HG02885 (cell line): ENCODE measurements around the gene TSC22D2.

Source experiments
- ATAC-seq: cut with Tn5 transposase; IDR thresholded peaks from one replicate; pipeline ENCODE4 v1.9.1; 2021; ENCODE audit warnings: mild to moderate bottlenecking; ENCODE audit not compliant: unreplicated experiment, poor library complexity

The TSC22D2 gene

DNA sequence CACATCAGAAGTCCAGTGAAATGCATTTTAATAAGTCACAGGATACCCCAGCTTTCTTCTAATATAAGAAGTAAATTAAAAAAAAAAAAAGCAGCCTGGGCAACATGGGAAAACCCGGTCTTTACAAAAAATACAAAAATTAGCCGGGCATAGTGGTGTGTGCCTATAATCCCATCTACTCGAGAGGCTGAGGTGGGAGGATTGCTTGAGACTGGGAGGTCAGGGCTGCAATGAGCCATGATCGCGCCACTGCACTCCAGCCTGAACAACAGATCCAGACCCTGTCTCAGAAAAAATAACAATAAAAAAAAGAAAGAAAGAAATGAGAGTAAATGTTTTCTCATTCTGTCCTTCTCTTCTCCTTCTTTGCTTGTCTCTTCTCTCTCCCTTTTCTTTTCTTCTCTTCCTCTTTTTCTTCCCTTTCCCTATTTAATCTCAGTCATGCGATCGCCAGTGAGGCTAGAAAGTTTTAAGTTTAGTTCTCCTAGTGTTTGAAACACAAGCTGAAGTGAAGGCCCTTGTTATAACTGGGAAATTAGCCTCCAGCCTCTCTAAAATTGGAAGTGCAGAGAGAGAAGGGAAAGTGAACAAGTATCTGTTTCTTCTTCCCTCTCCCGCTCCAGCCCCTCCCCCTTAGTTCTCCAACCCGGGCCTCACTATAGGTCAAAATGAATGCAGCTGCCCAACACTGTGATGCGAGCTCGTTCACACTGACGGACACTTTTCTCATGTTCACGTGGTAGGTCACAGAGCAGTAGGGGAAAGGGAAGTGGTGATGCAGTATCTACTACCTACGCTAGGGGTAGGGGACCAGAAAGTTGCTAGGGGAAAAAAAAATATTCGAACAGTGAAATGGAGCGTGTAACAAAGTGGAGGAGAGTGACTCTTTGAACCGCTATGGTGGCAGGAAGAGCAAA, 23.5 kb upstream of the TSC22D2 start:
- peak; percentile 98 for ATAC-seq

DNA sequence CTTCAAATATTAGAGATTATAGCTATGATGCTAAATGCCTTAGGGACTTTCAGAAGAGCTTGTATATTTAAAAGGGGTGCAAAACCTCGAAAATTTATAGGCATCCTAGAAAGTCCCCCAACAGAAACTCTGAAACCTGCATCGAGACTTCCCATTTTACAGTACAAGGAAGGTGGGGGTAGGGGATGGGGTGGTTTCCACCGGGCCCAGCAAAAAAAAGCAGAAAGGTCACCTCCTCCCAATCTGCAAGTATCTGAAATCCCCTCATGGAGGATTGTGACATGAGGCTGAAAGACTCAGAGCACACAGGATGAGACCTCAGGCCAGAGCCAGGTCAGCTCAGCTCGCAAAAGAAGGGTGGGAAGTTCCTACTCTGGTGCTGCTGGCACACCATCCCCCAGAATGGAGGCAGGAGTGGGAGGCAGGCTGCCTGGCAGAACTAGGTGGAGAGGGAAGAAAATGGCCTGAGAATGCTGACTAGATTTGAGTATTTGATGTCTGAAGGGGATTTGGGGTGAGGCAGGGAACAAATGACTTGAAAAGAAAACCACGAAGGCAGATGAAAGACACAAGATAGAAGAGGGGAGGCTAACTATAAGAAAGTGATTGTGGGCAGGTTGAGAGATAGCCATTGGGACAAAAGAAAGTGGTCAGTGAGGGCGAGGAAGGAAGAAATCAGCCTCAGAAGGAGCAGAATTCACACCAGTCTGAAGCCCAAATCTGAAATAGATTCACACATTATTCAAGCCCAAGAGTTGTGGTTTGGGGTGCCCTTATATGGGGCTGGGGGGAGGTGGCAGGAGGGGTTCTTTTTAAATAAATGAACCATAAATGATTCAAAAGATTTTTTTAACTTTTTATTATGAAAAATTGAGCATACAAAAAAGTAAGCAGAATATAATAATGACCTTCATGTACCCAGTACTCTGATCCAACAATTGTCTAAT, 22.5 kb upstream of the TSC22D2 start:
- ATAC-seq = peak; percentile 40

DNA sequence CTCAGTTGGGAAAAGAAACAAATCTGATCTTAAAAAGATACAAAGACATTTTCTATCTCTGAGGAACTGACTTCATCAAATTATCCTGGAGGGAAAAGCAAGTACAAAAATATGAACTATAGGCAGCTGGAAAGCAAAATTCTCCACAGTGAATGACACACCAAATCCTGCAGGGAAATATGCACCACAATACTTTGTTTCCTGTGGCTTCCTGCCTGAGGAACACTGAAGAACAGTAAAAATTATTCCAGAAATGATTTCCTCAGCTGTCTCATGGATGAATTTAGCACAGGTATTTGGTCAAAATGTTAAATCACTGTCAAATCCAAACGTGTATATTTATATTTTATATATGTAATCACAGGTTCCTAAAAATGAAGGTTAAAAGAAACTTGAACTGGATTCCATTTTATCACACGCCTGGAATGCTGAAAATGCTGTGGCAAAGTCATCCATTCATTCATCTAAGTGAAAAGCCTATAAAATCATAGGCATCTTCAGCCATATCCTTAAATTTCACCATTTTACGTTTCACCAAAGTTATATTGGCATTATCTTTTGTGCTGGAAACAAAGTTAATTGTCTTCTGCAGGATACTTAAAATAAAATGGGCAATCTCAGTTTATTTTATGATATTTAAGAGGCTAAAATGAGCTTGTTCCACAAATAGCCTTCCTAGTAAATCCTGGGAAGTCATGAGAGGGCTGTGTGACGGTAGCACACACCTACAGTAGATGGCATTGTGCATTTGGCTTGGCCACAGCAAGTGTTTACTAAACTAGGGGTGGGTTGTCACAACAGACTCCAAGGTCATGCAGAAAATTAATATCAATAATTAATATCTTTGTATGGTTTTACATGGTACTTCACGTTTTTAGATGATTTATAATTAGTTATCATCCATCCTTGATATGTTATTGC, 19.3 kb upstream of the TSC22D2 start:
- ATAC-seq = no peak

DNA sequence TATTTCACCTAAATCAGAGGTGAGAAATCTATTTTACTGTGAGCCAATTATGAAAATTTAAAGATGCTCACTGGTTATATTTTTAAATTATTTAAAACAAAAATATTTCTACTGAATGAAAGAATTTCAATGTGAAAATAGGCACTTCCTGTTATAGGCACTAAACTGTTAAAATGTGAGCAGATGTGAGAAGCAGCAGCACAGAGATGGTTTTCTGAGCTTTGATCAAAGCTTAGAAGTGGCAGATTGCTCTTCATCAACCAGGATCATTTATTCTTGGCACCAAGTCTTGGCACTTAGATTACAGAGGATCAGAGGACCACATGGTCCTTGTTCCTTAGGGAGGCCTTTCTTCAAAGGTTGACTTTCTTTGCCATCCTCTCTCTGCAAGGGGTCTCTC, 18.0 kb upstream of the TSC22D2 start:
- ATAC-seq = no peak

DNA sequence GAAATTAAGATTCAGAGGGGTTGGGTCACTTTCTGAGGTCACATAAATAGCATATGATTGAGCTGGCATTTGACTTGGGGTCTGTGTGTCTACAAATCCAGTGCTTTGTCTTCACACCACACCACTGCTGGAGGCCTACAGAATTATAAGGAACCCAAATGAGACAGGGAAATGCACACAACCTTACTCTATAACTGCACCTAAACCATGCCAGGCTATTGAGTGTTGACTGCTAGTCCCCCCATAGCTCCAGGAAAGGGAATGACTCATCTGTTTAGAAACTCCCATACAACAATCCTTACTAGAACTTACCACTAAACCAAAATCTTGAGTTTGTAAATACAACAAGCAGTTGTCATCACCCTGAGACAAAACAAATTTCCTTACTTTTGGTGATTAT, 16.9 kb upstream of the TSC22D2 start:
- no peak for ATAC-seq

DNA sequence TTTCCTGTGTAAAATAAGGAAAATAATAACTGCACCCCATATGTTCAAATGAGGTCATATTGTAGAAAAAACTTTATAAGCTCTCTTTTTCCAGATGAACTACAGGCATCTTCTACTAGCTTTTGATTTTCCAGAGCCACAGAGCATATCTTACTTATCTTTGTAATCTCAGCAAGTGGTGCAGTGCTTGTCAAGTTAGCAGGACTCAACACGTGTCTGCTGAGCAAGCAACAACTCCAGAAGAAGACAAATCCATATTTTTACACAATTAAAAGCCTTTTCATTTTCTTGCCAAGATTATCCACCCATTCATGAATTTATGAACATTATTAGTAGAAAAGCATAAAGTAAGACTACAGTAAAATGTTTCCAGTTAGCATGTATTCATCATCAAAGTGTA, 14.4 kb upstream of the TSC22D2 start:
- no peak for ATAC-seq

DNA sequence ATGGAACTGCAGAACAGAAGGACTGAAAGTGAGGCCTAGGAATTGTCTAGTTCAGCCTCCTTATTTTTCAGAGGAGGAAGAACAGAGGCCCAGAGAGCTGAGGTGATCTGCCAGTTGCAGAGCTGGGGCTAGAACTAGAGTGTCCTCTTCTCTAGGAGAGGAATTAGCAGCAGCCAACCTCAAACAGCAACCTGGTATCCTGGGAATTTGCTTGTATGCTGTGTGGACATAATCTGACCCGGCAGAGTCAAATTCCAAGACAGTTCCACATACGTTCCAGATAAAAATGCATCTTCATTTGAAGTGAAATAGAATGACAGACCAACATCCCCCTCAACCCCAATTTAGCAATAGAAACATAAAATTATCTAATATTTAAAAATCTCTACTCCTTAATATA, 13.5 kb upstream of the TSC22D2 start:
- ATAC-seq = no peak

DNA sequence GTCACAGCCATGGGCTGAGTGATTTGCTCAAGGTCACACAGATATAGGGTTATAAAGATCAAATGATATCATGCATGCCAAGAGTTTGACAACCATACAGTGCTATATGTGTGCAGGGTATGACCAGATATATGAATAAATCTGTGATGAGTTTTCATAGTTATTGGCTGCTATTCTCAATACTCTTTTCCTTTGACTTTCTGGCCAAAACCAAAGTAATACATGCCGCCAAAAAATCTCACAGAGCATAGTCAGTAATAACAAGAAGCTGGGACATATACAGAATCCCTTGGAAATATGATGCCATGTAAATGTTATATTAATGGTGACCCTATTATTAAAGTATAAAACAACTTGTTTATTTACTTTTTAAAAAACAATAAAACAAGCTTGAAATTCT, 11.6 kb upstream of the TSC22D2 start:
- no peak for ATAC-seq

DNA sequence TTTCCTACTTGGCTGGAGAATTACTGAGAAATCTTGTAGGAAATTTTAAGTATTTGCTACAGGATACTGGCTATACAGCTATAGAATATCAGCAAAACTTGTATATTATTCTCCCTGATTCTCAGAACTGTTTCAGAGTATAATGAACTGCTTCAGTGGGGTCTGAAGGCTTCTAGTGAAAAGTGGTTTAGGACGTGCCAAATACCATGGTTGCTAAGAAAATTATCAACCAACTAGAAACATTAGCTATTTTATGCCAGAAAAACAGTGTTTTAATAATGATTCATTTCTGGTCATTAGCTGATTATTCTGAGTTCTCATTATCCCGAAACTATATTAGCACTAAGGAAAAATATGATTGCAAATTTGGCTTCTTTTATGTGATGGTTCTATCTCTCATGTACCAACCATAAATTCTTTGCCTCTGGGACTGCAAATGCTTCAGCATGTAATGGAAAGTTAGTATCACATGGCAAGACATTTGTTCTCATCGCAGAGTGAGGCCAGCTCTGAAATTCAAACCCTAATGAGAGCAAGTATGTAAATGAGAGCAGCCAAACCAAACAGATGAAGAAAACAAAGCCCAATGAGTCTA, 11.0 kb upstream of the TSC22D2 start:
- ATAC-seq = no peak

DNA sequence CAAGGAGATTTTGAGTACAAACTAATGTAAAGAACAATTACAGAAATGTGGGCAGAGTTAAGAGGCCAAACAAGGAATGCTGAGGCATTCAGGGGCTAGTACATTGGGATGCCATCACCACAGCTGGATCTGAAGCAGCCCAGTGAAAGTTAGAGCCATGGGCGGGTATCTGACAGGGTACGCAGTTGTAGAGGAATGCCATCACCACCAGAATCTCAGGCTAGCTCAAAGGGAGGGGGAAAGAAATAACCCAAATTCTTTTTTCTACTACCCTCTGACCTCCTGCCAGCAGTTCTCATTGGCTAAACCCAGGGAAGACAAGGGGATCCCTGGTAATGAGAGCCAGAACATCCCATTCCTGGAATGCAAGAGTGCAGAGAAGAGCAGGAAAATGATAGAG, 9.0 kb upstream of the TSC22D2 start:
- ATAC-seq = no peak

DNA sequence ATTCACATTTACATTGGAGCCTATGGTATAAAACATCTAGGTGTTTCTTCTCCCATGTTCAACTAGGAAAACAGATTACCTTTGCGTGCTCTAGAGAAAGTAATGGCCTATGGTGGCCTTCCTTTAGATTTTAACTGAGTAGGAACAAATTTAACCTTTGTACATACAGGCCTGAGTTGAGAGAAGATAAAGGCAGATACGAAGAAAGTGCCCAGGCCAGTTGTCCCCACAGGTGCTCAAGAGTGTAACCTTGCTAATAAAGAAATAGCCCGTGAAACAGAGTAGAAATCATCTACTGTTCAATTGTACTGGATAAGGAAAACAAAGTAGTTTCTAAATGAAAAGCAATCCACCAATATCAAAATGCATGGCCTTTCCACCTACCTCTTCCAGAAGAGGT, 6.8 kb upstream of the TSC22D2 start:
- ATAC-seq = no peak

DNA sequence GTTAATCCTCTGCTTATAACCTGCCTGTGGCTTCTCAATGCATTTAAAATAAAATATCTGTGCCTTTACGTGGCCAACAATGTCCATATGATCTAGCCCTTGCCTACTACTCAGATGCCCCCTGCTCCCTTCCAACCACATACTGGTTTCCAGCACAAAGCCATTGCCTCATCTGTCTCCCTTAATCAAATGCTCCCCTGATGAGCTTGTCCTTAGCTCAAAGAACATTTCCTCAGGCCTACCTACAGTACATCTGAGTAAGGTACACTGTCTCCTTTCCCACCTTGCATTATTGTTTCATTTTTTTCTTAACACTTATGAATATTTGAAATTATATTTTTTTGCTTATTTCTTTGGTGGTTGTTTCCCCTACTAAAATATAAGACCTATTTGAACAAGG, 5.9 kb upstream of the TSC22D2 start:
- ATAC-seq = no peak

DNA sequence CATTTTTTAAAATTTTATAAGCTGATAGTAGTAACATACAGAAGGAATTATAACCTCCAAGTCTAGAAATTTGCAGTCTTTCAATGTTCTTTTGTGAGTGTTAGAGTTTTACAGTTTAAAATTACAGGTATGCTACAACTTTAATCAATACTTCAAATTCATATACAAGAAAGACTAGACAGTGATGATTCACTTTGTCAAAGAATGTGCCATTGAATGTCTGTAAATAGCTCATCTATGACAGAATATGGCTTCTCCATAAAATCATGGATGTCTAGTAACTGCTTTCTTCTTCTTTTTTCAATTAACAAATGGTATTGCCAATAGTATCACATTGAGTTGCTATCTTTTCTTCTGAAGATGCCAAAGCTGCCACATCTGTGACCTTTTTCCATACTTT, 4.1 kb upstream of the TSC22D2 start:
- no peak for ATAC-seq

DNA sequence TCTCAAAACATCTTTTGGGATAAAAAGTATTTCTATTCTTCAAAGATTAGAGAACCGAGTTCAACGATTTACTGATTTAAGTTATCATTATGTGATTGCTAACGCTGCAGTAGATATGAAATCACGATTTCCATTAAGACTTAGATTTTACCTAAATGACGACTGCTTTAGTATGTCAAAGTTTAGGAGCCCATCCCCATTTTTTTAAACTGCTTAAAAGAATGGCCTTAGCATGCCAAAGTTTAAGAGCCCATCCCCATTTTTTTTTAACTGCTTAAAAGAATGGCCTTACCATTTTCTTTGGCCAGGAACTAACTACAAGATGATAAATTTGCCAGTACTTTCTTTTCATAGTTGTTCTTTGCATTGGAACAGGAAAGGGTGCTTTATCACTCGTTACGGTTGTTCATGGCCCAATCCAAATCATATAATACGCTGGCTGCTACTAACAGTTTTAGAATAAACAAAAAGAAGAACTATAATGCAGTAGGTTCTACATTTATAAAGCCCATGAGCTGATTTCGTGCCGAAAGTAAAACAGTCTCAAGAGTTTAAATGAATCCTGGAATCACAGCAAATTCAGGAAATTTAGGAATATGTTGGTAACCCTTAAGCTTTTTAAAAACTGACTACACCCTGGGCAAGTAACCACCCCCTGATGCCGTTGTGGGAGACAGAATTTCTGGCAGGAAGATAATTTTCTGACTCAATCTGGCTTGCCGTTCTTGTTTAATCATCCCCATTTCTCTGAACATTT, 869 bp upstream of the TSC22D2 start:
- ATAC-seq = no peak

DNA sequence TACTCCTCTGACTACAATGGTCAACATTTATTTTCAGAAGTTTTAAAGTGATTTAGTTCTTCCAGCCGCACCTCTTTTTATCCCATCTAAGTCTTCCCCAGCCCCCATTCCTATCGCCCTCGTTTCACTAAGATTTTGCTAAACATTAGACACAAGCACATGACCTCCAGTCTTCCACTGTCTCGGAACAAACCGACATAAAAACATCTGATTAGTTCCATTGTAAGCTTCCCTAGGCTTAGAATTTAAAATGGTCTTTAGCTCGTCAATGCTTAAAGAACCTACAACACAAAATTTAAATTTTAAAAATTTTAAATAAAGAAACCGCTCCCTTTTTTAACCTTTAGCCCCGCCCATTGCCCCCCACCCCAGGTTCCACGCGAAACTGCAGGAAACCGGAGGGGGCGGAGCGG, 284 bp upstream of the TSC22D2 start:
- peak; percentile 3 for ATAC-seq

DNA sequence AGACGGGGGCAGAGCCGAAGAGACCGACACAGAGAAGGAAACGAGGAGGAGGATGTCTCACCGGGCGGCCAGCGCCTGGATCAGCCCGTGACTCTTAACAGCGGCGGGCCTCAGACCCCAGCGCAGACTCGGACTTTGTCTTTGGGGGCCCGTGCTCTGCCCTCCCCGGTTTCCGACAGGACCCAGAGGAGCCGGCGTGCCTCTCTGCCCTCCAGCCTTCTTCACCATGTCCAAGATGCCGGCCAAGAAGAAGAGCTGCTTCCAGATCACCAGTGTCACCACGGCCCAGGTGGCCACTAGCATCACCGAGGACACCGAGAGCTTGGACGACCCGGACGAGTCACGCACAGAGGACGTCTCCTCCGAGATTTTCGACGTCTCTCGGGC, 1.0 kb downstream of the TSC22D2 start:
- ATAC-seq = no peak

DNA sequence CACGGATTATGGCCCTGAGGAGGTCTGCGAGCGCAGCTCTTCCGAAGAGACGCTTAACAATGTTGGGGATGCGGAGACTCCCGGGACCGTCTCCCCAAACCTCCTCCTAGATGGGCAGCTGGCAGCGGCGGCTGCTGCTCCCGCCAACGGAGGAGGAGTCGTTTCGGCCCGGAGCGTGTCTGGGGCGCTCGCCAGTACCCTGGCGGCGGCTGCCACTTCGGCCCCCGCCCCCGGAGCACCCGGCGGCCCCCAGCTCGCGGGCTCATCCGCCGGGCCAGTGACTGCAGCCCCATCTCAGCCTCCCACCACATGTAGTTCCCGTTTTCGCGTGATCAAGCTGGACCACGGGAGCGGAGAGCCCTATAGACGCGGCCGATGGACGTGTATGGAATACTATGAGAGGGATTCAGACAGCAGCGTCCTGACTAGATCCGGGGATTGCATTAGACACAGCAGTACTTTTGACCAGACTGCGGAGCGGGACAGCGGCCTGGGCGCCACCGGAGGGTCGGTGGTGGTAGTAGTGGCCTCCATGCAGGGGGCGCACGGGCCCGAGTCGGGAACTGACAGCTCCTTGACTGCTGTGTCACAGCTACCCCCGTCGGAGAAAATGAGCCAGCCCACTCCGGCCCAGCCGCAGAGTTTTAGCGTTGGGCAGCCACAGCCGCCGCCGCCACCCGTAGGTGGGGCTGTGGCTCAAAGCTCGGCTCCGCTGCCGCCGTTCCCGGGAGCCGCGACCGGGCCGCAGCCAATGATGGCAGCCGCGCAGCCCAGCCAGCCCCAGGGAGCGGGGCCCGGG, 1.6 kb downstream of the TSC22D2 start:
- peak; percentile 35 for ATAC-seq

DNA sequence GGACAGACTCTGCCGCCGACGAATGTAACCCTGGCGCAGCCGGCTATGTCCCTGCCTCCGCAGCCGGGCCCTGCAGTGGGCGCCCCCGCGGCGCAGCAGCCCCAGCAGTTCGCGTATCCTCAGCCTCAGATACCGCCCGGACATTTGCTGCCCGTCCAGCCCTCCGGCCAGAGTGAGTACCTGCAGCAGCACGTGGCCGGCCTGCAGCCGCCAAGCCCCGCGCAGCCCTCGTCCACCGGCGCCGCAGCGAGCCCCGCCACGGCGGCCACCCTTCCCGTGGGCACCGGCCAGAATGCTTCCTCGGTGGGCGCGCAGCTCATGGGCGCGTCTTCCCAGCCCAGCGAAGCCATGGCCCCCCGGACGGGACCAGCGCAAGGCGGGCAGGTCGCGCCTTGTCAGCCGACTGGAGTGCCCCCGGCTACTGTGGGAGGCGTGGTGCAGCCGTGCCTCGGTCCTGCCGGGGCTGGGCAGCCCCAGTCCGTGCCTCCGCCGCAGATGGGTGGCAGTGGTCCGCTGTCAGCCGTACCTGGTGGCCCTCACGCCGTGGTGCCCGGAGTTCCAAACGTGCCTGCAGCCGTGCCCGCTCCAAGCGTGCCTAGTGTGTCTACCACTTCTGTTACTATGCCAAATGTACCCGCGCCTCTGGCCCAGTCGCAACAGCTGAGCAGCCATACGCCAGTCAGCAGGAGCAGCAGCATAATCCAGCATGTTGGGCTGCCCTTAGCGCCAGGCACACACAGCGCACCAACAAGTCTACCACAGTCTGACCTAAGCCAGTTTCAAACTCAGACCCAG, 2.4 kb downstream of the TSC22D2 start:
- no peak for ATAC-seq
